Measurements from ENCODE around the gene CAPNS2. TPM values are rescaled to one million over a fixed set of nuclear protein-coding genes. Genes with fewer than 3 reads are reported as not detected.
"Not testable (repeated sequence)": the region's sequence is repeated elsewhere in the genome, so short reads cannot be mapped to it uniquely, and the experiment has no call there.

CAPNS2 gene
- total RNA-seq, 1 donor from 2014 or later, result 0.27 TPM

- intact Hi-C loops (cut with micrococcal nuclease), result no loop called here
Observed at GRCh38 chr16:55567382-55567781, 898 bp downstream of the CAPNS2 start.

GRCh38 chr16:55568207-55568606, 1.7 kb downstream of the CAPNS2 start:
- intact Hi-C loops (cut with micrococcal nuclease), result no loop called here

GRCh38 chr16:55569025-55569424, 2.5 kb downstream of the CAPNS2 start:
- intact Hi-C loops (cut with micrococcal nuclease), result no loop called here

GRCh38 chr16:55570159-55570558, 3.7 kb downstream of the CAPNS2 start:
- intact Hi-C loops (cut with micrococcal nuclease), result no loop called here

- intact Hi-C loops (cut with micrococcal nuclease), result no loop called here
Observed at GRCh38 chr16:55571191-55571897, 4.9 kb downstream of the CAPNS2 start.

- intact Hi-C loops (cut with micrococcal nuclease), result no loop called here
Observed at GRCh38 chr16:55572439-55572838, 6.0 kb downstream of the CAPNS2 start.

GRCh38 chr16:55574811-55575210, 8.3 kb downstream of the CAPNS2 start:
- intact Hi-C loops (cut with micrococcal nuclease), result no loop called here

- intact Hi-C loops (cut with micrococcal nuclease), result no loop called here
Observed at GRCh38 chr16:55575496-55575895, 9.0 kb downstream of the CAPNS2 start.

- intact Hi-C loops (cut with micrococcal nuclease), result no loop called here
Observed at GRCh38 chr16:55576384-55576783, 9.9 kb downstream of the CAPNS2 start.

GRCh38 chr16:55577887-55578286, 11.4 kb downstream of the CAPNS2 start:
- intact Hi-C loops (cut with micrococcal nuclease), result no loop called here

GRCh38 chr16:55585631-55586030, 19.1 kb downstream of the CAPNS2 start:
- intact Hi-C loops (cut with micrococcal nuclease), result no loop called here

- intact Hi-C loops (cut with micrococcal nuclease), result no loop called here
Observed at GRCh38 chr16:55588799-55589198, 22.3 kb downstream of the CAPNS2 start.

- intact Hi-C loops (cut with micrococcal nuclease), result no loop called here
Observed at GRCh38 chr16:55592306-55592705, 25.8 kb downstream of the CAPNS2 start.

GRCh38 chr16:55597928-55598327, 31.4 kb downstream of the CAPNS2 start:
- intact Hi-C loops (cut with micrococcal nuclease), result no loop called here

GRCh38 chr16:55605754-55606336, 39.4 kb downstream of the CAPNS2 start:
- intact Hi-C loops (cut with micrococcal nuclease), result no loop called here

- intact Hi-C loops (cut with micrococcal nuclease), result no loop called here
Observed at GRCh38 chr16:55613613-55614335, 47.3 kb downstream of the CAPNS2 start.

GRCh38 chr16:55615071-55615470, 48.6 kb downstream of the CAPNS2 start:
- intact Hi-C loops (cut with micrococcal nuclease), result no loop called here

- intact Hi-C loops (cut with micrococcal nuclease), result not testable (repeated sequence)
Observed at GRCh38 chr16:55615670-55616069, 49.2 kb downstream of the CAPNS2 start.
